Measurements from ENCODE around the gene ARRDC2. TPM values are rescaled to one million over a fixed set of nuclear protein-coding genes. Genes with fewer than 3 reads are reported as not detected.
"Not testable (repeated sequence)": the region's sequence is repeated elsewhere in the genome, so short reads cannot be mapped to it uniquely, and the experiment has no call there.

Gene ARRDC2
- total and polyA plus RNA-seq, 10 donors = 46.0 to 70.4 (median 56.1) TPM

GRCh38 chr19:18027151-18027550 lies 19.2 kb downstream of the ARRDC2 start:
- no peak for TF ChIP-seq POLR2A (IDR thresholded peaks at IDR 0.05)
- 83 to 95% (median 92%) methylated on average over 4 of the region's 4 CpGs for WGBS, 5 donors
- intact Hi-C loops (cut with DNase I; ENCODE audit: low total_unique reads) = no loop called here
- no peaks in the 10 kb centered on the region for H3K27me3 ChIP-seq (replicated peaks in 1 of 7)
- no peaks in the 10 kb centered on the region for H3K36me3 ChIP-seq
- H3K4me3 ChIP-seq = no peak overlapping the region
- no peak for DNase-seq
- no peaks in the 10 kb centered on the region for H3K9me3 ChIP-seq
- peak overlapping the region in 1 of 8 donors; percentile 88 for H3K27ac ChIP-seq
- H3K4me1 ChIP-seq = peaks cover 21 to 51% (median 40%) of the 10 kb centered on the region in 6 donors

- no peaks in the 10 kb centered on the region for H3K9me3 ChIP-seq
- TF ChIP-seq POLR2A (IDR thresholded peaks at IDR 0.05) (no peak), CTCF (IDR thresholded peaks at IDR 0.05 in 8 of 11, conservative IDR thresholded peaks at IDR 0.05 in 3 of 11) (no peak), POLR2AphosphoS5 (IDR thresholded peaks at IDR 0.05) (no peak)
- WGBS, 5 donors = 64 to 88% (median 76%) methylated on average over 8 of the region's 8 CpGs
These were observed 21.8 kb downstream of the ARRDC2 start for GRCh38 chr19:18029617-18030338.

GRCh38 chr19:18031401-18031800 lies 23.4 kb downstream of the ARRDC2 start:
- H3K36me3 ChIP-seq; H3K27me3 ChIP-seq (replicated peaks in 1 of 7); intact Hi-C loops (cut with DNase I; ENCODE audit: low total_unique reads); H3K9me3 ChIP-seq; DNase-seq; H3K4me3 ChIP-seq: not testable (repeated sequence)
- H3K27ac ChIP-seq = peak overlapping the region in 3 of 8 donors; percentile 3 to 56 (median 45)
- WGBS, 5 donors = 28 to 50% (median 42%) methylated on average over 4 to 5 of the region's 5 CpGs
- H3K4me1 ChIP-seq = peaks cover 0 to 26% (median 8%) of the 10 kb centered on the region in 6 donors

More at GRCh38 chr19:18029617-18030338, 21.8 kb downstream of the ARRDC2 start:
- H3K4me3 ChIP-seq = no peak overlapping the region
- no peak for DNase-seq
- intact Hi-C loops (cut with DNase I; ENCODE audit: low total_unique reads) = no loop called here
- H3K27ac ChIP-seq = peak overlapping the region in 3 of 8 donors; percentile 5 to 46 (median 42)
- H3K27me3 ChIP-seq (replicated peaks in 1 of 7) = no peaks in the 10 kb centered on the region
- peaks cover 0 to 25% (median 14%) of the 10 kb centered on the region in 6 donors for H3K4me1 ChIP-seq
- no peaks in the 10 kb centered on the region for H3K36me3 ChIP-seq

- H3K27ac ChIP-seq; DNase-seq; H3K36me3 ChIP-seq; intact Hi-C loops (cut with DNase I; ENCODE audit: low total_unique reads); H3K27me3 ChIP-seq (replicated peaks in 1 of 7); H3K9me3 ChIP-seq; H3K4me3 ChIP-seq: not testable (repeated sequence)
- peaks cover 0 to 26% (median 8%) of the 10 kb centered on the region in 6 donors for H3K4me1 ChIP-seq
- WGBS, 5 donors = 87 to 97% (median 92%) methylated on average over 2 of the region's 2 CpGs
These were observed 24.1 kb downstream of the ARRDC2 start for GRCh38 chr19:18032102-18032501.

- H3K36me3 ChIP-seq = no peaks in the 10 kb centered on the region
- H3K4me3 ChIP-seq = no peak overlapping the region
- no peak for TF ChIP-seq POLR2AphosphoS5 (IDR thresholded peaks at IDR 0.05)
- TF ChIP-seq CTCF (IDR thresholded peaks at IDR 0.05 in 8 of 11, conservative IDR thresholded peaks at IDR 0.05 in 3 of 11) = no peak
- no peak for TF ChIP-seq POLR2A (IDR thresholded peaks at IDR 0.05)
- no peak overlapping the region for H3K27ac ChIP-seq
- DNase-seq = no peak
- peaks cover 20 to 45% (median 27%) of the 10 kb centered on the region in 6 donors for H3K4me1 ChIP-seq
- intact Hi-C loops (cut with DNase I; ENCODE audit: low total_unique reads) = no loop called here
- H3K27me3 ChIP-seq (replicated peaks in 1 of 7) = no peaks in the 10 kb centered on the region
- 70 to 100% (median 98%) methylated on average over 2 of the region's 2 CpGs for WGBS, 5 donors
- H3K9me3 ChIP-seq = peaks cover 0 to 8% (median 0%) of the 10 kb centered on the region in 8 donors
These were observed 33.1 kb downstream of the ARRDC2 start for GRCh38 chr19:18041054-18041453.

Data from spleen (tissue), 11 donors.